Panc1 (cell line): Measurements from ENCODE around the gene GLG1.

ENCODE experiments used
- CTCF ChIP-seq: fragments of 450-650 bp; IDR thresholded peaks from 2 replicates; pipeline ENCODE4 v1.5.1; 2017; ENCODE audit warnings: mild to moderate bottlenecking
- POLR2AphosphoS5 ChIP-seq: IDR thresholded peaks from 2 replicates; pipeline ENCODE4 v1.6.1; 2012; ENCODE audit warnings: mild to moderate bottlenecking, low read depth, low read length, moderate library complexity
- REST ChIP-seq, 2 experiments: IDR thresholded peaks; 2 replicates each; pipeline ENCODE4 v1.6.1; 2011 to 2012; ENCODE audit warnings: low read depth in 2 of 2, control low read depth in 1 of 2, low read length in 1 of 2, mild to moderate bottlenecking in 1 of 2, moderate library complexity in 1 of 2; ENCODE audit not compliant: insufficient read depth in 1 of 2
- SIN3A ChIP-seq: IDR thresholded peaks from 2 replicates; pipeline ENCODE4 v1.6.1; 2012; ENCODE audit warnings: low read depth, mild to moderate bottlenecking, low read length, moderate library complexity, borderline replicate concordance; ENCODE audit not compliant: insufficient read depth
- TCF7L2 ChIP-seq: IDR thresholded peaks from 2 replicates; pipeline ENCODE4 v1.6.1; 2011; ENCODE audit warnings: mild to moderate bottlenecking, low read depth, low read length, inconsistent platforms

GRCh38 chr16:74461826-74462225 lies 145.1 kb downstream of the GLG1 start:
- TF ChIP-seq CTCF = no peak
- TF ChIP-seq REST (IDR thresholded peaks at IDR 0.05; ENCODE audit: insufficient read depth in 1 of 2, low read depth in 2 of 2, low read length in 1 of 2) = no peak
- TF ChIP-seq POLR2AphosphoS5 = no peak
- TF ChIP-seq TCF7L2 = no peak
- TF ChIP-seq SIN3A = no peak
